Ishikawa (cell line): Measurements from ENCODE around the gene KLF16.

ENCODE experiments used
- EGR1 ChIP-seq: IDR thresholded peaks from 2 replicates; pipeline ENCODE4 v1.6.1; 2012
- REST ChIP-seq: IDR thresholded peaks from 2 replicates; pipeline ENCODE4 v1.6.1; 2012; ENCODE audit warnings: low read depth, mild to moderate bottlenecking
- TEAD4 ChIP-seq: IDR thresholded peaks from 2 replicates; pipeline ENCODE4 v1.6.1; 2012
- TF ChIP-seq, protein P1 (sequence below): IDR thresholded peaks from 2 replicates; pipeline ENCODE4 v1.6.1; 2012

DNA sequence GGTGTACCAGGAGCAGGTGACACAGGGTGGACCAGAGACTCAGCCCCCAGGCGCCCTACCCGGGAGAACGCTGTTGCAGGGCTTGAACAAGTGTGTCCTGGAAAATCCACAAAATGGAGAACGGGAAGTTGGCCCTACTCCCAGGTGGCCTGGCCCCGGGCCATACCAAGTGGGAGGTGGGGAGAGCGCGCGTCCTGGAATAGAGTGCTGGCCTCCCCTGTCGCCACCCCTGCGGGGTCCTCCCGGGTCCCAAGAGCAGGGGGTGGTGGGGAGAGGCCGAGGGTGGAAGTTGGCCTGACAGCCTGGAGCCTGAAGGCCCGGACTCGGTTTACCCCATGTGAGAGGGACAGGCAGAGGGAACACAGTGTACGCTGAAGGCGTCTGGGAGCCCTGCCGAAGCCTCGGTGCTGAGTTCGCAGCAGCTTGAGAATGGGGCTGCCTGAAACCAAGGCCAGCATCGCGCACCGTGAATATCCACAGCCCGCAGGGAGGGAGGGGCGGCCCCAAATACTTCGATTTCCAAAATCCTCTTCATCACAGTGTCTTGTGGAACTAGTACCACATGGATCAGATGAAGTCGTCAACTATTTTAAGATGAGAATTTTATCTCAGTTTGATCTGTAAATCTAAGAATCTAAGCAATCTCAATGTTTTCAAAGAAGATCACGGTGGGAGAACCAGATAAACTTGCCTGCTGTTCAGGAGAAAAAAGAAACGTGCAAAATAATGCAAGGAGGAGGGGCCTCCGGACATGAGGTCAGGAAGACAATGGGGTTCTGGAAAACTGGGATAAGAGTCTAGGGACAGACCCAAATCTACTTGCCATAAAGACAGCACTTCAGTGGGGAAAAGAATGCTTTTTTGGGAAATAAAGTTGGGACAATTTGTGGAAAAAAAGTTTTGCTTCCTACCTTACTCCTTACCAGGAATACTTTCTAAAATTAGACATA is 10.4 kb upstream of the KLF16 start:
- TF ChIP-seq, protein P1, sequence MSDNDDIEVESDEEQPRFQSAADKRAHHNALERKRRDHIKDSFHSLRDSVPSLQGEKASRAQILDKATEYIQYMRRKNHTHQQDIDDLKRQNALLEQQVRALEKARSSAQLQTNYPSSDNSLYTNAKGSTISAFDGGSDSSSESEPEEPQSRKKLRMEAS: no peak
- TF ChIP-seq TEAD4: no peak
- TF ChIP-seq EGR1: no peak
- TF ChIP-seq REST: no peak
